Left ventricle myocardium inferior (tissue), 1 donor: ENCODE measurements around the gene WDR76. TPM values are rescaled to one million over a fixed set of nuclear protein-coding genes. Genes with fewer than 3 reads are reported as not detected.

Experiments
- DNase-seq: peaks from one replicate; pipeline ENCODE4 v3.0.0-alpha.2; 2020
- H3K27ac ChIP-seq: fragments of 200-600 bp; replicated peaks from 2 replicates; pipeline ENCODE4 v1.8.0; 2021
- H3K27me3 ChIP-seq: fragments of 200-600 bp; 2 replicates; pipeline ENCODE4 v1.8.0; 2021; ENCODE audit warnings: low read depth
- H3K36me3 ChIP-seq: fragments of 200-600 bp; 2 replicates; pipeline ENCODE4 v1.8.0; 2021
- H3K4me1 ChIP-seq: fragments of 200-600 bp; 2 replicates; pipeline ENCODE4 v1.8.0; 2021
- H3K4me3 ChIP-seq: fragments of 200-600 bp; 2 replicates; pipeline ENCODE4 v1.8.0; 2021; ENCODE audit warnings: mild to moderate bottlenecking, moderate library complexity
- H3K9me3 ChIP-seq: fragments of 200-600 bp; replicated peaks from 2 replicates; pipeline ENCODE4 v1.8.0; 2021
- intact Hi-C: fragments of 100-400 bp; cut with micrococcal nuclease; formaldehyde crosslinking; loops from one replicate; pipeline ENCODE4 v1.11.0; 2022
- total RNA-seq: library from RNA; stranded (reverse); fragmentation: NEBNext Ultra II Directional; extraction: Animal tissue kit (Norgen Biotek cat#: 25700); gene quantifications from one replicate; pipeline ENCODE4 v1.2.1, GENCODE V29; 2021
- TF ChIP-seq, protein P1 (sequence below): fragments of 200-600 bp; IDR thresholded peaks from 2 replicates; pipeline ENCODE4 v1.8.0; 2021; ENCODE audit warnings: antibody characterized with exemption, mild to moderate bottlenecking, borderline replicate concordance
- donor health status: DM: no; HTN: yes; CAD: no; lungs with severe emphysema.

The WDR76 gene
- total RNA-seq, 1 donor from 2014 or later: 1.8 TPM

GRCh38 chr15:43903864-43904290 lies 77.1 kb downstream of the WDR76 start:
- H3K27me3 ChIP-seq: no peaks in the 10 kb centered on the region
- no peak overlapping the region for H3K27ac ChIP-seq
- no peaks in the 10 kb centered on the region for H3K9me3 ChIP-seq
- no peaks in the 10 kb centered on the region for H3K36me3 ChIP-seq
- H3K4me1 ChIP-seq: peaks cover 24% of the 10 kb centered on the region
- DNase-seq: no peak
- no peak overlapping the region for H3K4me3 ChIP-seq
- intact Hi-C loops: no loop called here
- TF ChIP-seq, protein P1, sequence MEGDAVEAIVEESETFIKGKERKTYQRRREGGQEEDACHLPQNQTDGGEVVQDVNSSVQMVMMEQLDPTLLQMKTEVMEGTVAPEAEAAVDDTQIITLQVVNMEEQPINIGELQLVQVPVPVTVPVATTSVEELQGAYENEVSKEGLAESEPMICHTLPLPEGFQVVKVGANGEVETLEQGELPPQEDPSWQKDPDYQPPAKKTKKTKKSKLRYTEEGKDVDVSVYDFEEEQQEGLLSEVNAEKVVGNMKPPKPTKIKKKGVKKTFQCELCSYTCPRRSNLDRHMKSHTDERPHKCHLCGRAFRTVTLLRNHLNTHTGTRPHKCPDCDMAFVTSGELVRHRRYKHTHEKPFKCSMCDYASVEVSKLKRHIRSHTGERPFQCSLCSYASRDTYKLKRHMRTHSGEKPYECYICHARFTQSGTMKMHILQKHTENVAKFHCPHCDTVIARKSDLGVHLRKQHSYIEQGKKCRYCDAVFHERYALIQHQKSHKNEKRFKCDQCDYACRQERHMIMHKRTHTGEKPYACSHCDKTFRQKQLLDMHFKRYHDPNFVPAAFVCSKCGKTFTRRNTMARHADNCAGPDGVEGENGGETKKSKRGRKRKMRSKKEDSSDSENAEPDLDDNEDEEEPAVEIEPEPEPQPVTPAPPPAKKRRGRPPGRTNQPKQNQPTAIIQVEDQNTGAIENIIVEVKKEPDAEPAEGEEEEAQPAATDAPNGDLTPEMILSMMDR: peak; percentile 86

GRCh38 chr15:43905755-43906154 lies 79.0 kb downstream of the WDR76 start:
- DNase-seq: no peak
- Histone ChIP-seq H3K27ac (no peak overlapping the region), H3K27me3 (no peaks in the 10 kb centered on the region)

DNA sequence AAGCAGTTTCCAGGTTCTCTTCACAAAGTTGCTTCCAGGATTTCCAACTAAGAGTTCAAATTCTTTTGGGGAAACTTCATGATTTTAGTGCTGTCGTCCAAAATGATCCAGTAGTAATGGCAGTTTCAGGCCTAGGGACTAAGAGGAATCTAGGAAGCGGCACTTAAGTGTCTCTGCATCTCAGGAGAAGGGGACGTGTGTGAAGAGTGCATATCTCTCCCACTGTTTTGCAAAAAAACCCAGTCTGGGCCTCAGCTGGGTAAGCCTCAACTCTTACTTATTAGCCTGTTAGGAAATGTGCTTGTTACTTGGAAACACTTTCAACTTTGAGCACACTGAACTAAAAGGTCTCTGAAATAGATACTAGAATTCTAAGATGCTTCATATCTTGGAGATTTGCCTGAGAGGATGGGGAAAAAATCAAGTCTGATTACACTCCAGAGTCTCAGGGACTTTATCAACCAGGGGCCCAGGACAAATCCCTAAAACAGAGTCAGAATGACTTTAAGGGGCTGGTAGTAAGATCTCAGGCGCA lies 81.8 kb downstream of the WDR76 start:
- Histone ChIP-seq H3K4me1 (peaks cover 35% of the 10 kb centered on the region), H3K27me3 (no peaks in the 10 kb centered on the region), H3K4me3 (no peak overlapping the region), H3K27ac (no peak overlapping the region), H3K36me3 (no peaks in the 10 kb centered on the region), H3K9me3 (no peaks in the 10 kb centered on the region)
- TF ChIP-seq, protein P1: no peak
- DNase-seq: no peak
- intact Hi-C loops: loop anchor here (5.0 kb wide), 1 partner anchor 159 kb away; no protein-coding TSS in a partner anchor

More at GRCh38 chr15:43905755-43906154, 79.0 kb downstream of the WDR76 start:
- TF ChIP-seq, protein P1: no peak
- Histone ChIP-seq H3K4me3 (no peak overlapping the region), H3K4me1 (peaks cover 10% of the 10 kb centered on the region), H3K9me3 (no peaks in the 10 kb centered on the region), H3K36me3 (no peaks in the 10 kb centered on the region)
- intact Hi-C loops: loop anchor here (5.0 kb wide), 1 partner anchor 162 kb away; no protein-coding TSS in a partner anchor

DNA sequence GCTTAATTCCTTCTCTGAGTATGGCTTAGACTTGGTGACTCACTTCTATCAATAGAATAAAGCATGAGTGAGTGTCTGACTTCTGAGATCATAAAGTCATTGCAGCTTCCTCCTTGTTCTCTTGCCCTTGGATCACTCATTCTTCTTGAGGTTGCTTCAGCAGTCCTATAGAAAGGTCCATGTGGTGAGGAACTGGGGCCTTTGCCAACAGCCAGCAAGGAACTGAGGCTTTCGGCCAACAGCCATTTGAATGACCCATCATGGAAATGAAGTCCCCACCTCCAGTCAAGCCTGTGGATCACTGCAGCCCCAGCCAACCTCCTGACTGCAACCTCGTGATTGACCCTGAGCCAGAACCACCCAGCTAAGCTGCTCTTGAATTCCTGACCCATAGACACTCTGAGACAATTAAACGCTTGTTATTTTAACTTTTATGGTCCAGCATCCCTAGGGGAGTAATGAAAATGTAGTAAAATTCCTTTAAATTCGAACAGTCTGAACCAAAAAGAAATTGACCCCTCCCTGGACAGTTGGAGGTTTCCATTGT lies 84.5 kb downstream of the WDR76 start:
- TF ChIP-seq, protein P1: no peak
- Histone ChIP-seq H3K27ac (peak overlapping the region; percentile 52), H3K27me3 (no peaks in the 10 kb centered on the region), H3K4me1 (peaks cover 45% of the 10 kb centered on the region), H3K9me3 (no peaks in the 10 kb centered on the region), H3K36me3 (no peaks in the 10 kb centered on the region), H3K4me3 (no peak overlapping the region)
- DNase-seq: peak; percentile 61
- intact Hi-C loops: loop anchor here (10.0 kb wide), 1 partner anchor 123 kb away; no protein-coding TSS in a partner anchor

DNA sequence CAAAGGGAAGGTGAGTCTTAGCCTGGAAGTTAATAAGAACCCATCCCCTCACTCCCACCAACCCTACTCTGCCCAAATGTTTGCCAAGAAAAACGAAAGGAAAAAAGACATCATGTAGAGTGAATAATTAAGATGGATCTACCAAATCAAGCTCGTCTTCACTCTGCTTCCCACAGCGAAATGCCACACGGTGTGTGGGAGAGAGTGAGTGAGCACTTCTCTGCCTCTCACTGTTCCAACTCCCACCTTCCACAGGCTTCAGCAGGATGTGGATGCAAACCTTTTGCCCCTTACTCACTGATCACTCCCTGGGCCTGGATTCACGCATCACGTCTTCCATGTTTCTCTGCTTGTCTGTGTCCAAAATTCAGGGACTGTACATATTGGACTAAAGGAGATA lies 85.4 kb downstream of the WDR76 start:
- Histone ChIP-seq H3K27ac (peak overlapping the region; percentile 52), H3K9me3 (no peaks in the 10 kb centered on the region), H3K4me1 (peaks cover 46% of the 10 kb centered on the region), H3K4me3 (no peak overlapping the region), H3K27me3 (no peaks in the 10 kb centered on the region), H3K36me3 (no peaks in the 10 kb centered on the region)
- intact Hi-C loops: loop anchor here (10.0 kb wide), 1 partner anchor 123 kb away; no protein-coding TSS in a partner anchor
- no peak for DNase-seq
- TF ChIP-seq, protein P1: no peak
